IPS-NIHi11 (cell line): Measurements from ENCODE around the gene YWHAG.
"Not testable (repeated sequence)": the region's sequence is repeated elsewhere in the genome, so short reads cannot be mapped to it uniquely, and the experiment has no call there.

Experiments
- DNase-seq: peaks from one replicate; pipeline ENCODE4 v3.0.0; 2012; ENCODE audit warnings: mixed read lengths, low spot score

Gene YWHAG

DNA sequence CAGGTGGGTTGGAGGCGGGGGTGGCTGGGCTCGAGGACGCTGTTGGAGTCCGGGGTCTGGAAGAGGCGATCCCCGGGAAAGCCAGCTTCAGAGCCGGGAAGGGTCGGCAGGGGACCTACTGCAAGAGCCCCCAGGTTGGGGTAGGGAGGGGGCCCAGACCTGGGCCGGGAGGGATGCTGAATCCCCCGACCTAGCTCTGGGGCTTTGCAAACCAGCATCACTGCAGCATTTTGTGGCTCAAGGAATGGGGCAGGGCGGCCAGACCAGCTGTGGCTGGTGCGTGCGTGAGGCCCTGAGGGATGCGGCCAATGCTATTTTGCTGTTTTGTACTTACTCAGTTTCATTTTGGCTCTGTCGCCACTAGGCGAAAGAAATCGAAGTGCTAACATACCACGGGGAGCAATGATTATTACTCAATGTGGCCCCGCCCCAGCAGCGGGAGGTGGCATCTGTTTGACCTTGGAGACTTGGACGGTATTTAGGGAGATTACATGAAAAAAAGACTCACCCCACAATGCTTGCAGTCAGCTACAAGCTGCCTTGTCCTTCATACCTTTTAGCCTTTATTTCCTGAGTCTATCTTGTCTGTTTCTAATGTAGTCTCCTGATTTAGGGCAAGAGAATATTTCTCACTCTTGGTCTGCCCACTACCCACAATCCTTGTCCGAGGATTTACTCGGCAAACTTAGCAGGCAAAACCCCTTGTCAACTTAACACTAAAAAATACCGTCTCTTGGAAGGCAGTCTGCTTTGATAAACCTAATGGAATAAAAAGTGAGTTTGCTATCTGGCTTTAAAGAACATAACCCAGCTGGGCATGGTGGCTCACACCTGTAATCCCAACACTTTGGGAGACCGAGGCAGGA is 40.1 kb downstream of the YWHAG start:
- peak; percentile 69 for DNase-seq

DNA sequence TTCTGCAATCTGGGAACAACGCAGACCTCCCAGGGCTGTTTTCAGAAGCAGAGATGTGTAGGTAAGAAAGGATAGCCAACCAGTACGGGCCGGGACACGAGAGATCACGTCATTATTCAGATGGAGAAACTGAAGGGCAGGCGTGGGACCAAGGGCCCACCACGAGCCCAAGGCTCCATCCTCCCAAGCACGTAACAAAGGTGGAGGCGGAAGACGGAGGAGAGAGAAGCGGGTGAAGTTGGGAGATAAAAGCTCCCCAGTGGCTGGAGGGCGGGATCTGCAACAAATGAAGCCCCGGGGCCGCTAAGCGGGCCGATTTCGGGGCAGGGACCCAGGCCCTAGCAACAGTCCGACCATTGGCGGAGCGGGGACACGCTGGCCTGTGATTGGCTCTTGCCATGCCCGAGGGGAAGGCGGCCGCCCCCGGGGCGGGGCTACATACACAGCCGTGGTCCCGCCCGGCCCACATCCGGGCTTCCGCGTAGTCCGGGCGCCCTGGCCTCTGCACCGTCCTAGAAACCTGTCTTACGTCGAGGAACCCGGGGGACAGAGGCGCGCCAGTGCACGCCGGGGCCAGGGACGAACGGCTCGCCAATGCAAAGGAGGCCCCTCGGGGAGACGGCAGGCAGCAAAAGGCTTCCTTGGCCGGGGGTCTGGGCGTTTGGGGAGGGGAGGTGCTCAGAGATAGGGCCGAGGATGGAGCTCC is 40.9 kb downstream of the YWHAG start:
- DNase-seq, result peak; percentile 100

DNA sequence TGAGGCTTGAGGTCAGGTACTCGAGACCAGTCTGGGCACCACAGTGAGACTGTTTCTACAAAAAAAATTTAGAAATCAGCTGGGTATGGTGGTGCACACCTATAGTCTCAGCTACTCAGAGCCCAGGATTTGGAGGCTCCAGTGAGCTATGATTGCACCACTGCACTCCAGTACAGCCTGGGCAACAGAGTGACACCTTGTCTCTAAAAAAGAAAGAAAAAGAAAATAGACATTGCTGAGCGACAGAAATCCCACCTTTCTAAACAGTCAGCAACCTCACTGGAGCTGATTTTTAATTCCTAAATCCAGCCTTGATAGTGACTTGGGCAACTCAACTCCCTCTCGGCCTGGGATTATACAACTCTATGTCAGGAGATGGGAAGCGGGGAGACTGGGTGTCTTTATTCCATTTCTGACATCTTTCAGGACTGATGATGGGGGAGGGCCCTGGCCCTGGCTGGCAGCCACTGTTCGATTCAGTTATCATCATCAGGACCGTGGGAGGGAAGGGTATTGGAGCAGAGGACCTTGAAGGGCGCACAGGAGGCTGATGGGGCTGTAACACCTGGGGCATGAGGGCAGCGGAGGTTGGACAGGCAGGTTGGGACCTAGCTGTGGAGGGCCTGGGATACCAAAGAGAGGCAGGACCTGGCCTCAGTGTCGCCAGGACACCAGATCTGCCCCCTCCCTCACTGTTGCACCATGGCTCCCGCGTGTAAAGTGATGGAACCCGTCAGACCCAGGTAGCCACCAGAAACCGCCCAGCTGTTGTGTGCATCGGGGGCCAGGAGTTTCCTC is 41.6 kb downstream of the YWHAG start:
- no peak for DNase-seq

DNA sequence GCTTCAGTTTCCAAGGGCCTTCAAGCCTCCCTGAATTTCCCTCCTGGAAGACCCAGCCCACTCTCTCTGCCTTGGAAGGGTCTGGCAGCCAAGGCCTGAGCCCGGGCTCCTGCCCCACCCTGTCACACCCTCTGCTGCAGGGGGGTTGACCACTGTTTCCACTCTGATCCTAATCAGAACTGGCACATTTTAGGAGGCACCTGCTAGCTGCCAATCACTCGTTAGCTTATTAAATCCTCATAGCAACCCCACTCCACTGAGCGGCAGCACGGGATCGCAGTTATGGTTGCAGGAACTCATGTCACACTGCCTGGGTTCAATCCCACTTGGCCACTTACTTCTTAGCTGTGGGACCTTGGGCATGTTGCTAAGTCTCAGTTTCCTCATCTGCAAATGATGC is 43.4 kb downstream of the YWHAG start:
- DNase-seq, result no peak

DNA sequence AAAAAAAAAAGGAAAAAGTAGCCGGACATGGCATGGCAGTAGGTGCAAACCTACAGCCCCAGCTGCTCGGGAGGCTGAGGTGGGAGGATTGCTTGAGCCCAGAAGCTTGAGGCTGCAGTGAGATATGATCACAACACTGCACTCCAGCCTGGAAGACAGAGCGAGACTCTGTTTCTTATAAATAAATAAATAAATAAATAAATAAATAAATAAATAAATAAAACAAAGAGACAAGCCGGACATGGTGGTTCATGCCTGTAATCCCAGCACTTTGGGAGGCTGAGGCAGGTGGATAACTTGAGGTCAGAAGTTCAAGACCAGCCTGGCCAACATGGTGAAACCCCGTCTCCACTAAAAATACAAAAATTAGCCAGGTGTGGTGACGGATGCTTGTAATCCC is 44.1 kb downstream of the YWHAG start:
- not testable (repeated sequence) for DNase-seq

DNA sequence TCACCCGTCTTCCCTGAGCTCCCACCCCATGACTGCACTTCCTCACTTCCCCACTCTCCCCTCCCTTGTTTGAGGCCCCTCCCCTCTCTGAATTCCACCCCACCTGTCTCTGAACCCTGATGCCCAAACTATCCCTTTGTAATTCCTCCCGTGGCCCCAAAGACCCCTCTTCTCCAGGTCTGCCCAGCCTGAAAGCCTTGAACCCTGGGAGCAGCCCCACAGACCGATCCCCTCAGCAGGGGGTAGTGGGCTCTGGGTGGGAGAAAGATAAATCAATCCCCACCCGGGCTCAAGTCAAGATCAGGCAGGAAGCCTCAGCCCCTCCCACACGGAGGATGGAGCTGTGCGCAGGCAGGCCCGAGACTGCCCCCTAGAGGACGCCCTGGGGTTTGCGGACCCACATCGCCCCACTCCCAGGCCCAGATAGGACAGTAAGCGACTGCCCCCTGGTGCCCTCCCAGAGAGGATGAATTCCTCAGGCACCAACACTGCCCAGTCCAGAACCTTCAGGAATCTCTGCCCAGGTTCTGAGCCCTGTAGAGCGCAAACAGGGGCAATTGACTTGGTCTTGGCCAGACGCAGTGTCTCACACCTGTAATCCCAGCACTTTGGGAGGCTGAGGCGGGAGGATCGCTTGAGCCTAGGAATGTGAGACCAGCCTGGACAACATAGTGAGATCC is 44.6 kb downstream of the YWHAG start:
- peak; percentile 89 for DNase-seq

DNA sequence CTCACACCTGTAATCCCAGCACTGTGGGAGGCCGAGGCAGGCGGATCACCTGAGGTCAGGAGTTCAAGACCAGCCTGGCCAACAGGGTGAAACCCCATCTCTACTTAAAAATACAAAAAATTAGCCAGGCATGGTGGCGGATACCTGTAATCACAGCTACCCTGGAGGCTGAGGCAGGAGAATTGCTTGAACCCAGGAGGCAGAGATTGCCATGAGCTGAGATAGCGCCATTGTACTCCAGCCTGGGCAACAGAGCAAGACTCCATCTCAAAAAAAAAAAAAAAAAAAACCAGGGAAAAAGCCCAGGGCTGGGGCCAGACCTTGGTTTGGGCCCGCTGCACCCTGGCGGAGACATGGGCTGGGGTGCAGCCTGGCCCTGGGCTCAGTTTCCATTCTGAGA is 47.0 kb downstream of the YWHAG start:
- not testable (repeated sequence) for DNase-seq

DNA sequence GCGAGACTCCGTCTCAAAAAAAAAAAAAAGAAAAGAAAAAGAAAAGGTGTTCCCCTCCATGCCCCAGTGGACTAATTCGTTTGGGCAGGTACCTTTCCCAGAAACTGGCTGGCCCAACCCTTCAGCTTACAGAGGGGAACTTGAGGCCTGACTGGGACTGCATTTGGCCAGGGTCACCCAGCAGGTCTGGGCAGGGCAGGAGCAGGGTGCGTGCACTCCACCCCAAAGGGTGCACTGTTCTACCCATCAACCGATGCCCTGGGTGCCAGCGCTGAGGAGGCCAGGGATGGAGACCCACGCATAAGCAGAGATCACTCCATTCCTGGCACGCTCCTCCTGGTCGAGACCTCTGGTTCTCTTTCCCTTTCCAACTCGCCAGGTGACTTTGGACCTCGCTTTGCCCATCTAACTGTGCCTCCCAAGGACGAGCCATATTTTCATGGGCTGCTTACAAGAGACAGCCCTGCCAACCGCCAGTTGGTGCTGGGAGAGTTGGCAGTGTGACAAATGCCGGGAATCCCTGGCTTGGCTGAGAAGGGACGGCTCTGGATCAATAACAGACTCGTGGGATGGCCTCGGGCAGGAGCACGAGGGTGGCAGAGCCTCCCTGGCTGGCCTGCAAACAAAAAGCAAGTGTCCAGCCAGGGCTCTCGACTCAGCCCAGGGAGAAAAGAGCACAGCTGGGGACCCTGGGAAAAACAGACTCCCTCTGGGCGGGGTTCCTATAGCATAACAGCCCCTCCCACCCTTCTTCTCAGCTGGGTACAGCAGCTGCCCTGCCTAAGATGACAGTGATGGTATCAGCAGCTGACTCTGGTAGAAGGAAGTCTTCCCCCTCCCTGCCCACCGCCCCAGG is 48.5 kb downstream of the YWHAG start:
- no peak for DNase-seq

DNA sequence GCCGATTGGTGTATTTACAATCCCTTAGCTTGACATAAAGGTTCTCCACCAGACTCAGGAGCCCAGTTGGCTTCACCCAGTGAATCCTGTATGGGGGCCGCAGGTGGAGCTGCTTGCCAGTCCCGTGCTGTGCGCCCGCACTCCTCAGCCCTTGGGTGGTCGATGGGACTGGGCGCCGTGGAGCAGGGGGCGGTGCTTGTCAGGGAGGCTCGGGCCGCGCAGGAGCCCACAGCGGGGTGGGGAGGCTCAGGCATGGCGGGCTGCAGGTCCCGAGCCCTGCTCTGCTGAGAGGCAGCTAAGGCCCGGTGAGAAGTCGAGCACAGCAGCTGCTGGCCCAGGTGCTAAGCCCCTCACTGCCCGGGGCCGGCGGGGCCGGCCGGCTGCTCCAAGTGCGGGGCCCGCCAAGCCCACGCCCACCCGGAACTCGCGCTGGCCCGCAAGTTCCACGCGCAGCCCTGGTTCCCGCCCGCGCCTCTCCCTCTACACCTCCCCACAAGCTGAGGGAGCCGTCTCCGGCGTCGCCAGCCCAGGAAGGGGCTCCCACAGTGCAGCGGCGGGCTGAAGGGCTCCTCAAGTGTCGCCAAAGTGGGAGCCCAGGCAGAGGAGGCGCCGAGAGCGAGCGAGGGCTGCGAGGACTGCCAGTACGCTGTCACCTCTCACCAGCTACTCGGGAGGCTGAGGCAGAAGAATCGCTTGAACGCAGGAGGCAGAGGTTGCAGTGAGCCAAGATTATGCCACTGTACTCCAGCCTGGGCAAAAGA is 49.3 kb downstream of the YWHAG start:
- DNase-seq, result not testable (repeated sequence)

DNA sequence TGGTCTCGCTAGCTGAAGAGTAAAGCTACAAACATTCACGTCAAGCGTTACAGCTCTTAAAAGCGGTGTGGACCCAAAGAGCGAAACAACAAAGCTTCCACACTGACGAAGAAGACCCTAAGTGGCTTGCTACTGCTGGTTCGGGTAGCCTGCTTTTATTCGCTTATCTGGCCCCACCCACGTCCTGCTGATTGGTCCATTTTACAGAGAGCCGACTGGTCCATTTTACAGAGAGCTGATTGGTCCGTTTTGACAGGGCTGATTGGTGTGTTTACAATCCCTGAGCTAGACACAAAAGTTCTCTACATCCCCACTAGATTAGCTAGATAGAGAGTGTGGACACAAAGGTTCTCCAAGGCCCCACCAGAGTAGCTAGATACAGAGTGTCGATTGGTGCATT is 49.9 kb downstream of the YWHAG start:
- DNase-seq, result not testable (repeated sequence)

DNA sequence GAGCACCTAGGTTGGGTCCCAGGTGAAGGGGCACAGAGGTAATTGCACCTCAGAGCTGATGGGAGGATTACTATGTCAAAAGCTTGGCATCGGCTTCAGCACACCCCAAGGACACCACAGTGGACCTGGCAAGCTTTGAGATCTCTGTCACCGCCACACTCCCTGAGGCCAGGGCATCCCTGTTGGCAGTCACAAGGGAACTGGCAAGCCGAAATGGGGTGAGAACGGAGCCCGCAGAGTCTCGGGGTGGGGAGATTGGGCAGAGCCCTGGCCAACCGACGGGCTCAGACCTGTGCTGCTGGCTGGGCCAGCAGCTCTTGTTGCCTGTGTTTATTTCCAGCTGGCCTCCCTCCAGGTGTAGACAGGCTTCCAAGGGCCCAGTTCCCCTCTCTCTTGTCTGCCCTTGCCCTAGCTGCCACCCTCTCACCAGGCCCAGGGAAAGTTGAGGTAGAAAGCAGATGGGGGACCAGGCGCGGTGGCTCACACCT is 53.9 kb downstream of the YWHAG start:
- DNase-seq, result no peak

DNA sequence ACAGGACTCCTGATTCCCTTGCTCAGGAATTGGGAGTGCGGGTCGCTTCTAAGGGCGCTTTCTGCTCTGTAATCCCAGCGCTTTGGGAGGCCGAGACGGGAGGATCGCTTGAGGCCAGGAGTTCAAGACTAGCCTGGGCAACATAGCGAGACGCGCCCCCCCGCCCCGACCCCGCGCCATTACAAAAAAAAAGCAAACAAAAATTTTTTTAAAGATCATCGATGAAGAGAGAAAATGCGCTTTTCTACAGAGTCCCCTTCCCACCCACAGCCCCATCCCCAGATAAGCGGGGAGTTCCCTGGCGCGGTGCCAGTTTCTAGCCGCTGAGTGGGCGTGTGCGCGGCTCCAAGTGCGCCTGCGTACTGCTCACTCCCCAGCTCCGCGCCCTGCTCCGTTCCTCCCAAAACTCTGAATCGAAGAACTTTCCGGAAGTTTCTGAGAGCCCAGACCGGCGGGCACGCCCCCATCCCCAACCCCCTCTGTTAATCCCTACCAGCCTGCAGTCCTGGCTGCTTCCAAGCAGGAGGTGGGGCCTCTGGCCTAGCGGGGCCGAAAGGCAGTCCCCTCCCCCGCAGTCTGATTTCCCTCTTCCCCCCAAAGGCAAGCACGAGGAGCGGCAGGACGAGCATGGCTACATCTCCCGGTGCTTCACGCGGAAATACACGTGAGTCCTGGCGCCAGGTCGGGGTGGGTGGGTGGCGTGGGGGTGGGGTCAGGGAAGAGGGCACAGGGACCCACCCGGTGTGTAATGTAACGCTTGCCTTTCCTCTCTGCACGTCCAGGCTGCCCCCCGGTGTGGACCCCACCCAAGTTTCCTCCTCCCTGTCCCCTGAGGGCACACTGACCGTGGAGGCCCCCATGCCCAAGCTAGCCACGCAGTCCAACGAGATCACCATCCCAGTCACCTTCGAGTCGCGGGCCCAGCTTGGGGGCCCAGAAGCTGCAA is 55.3 kb downstream of the YWHAG start:
- DNase-seq, result peak; percentile 90

DNA sequence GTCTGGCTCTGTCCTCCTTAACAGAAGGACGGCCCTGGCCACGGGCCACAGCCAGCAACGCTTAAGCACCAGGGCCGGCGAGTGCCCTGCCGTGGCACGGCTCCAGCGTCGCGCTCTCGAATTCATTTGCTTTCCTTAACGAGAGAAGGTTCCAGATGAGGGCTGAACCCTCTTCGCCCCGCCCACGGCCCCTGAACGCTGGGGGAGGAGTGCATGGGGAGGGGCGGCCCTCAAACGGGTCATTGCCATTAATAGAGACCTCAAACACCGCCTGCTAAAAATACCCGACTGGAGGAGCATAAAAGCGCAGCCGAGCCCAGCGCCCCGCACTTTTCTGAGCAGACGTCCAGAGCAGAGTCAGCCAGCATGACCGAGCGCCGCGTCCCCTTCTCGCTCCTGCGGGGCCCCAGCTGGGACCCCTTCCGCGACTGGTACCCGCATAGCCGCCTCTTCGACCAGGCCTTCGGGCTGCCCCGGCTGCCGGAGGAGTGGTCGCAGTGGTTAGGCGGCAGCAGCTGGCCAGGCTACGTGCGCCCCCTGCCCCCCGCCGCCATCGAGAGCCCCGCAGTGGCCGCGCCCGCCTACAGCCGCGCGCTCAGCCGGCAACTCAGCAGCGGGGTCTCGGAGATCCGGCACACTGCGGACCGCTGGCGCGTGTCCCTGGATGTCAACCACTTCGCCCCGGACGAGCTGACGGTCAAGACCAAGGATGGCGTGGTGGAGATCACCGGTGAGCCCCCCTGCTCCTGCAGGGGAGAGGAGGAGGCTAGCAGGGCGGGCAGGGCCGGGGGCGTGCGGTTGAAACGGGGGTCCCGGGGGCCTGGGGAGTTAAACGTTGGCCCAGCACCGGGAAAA is 56.2 kb downstream of the YWHAG start, which contains the start of gene HSPB1:
Gene HSPB1 (plus strand): TSS at position 327 of the 855 bp plus-strand sequence. CDS start 40 bp downstream, at position 367.
- DNase-seq, result peak; percentile 77

DNA sequence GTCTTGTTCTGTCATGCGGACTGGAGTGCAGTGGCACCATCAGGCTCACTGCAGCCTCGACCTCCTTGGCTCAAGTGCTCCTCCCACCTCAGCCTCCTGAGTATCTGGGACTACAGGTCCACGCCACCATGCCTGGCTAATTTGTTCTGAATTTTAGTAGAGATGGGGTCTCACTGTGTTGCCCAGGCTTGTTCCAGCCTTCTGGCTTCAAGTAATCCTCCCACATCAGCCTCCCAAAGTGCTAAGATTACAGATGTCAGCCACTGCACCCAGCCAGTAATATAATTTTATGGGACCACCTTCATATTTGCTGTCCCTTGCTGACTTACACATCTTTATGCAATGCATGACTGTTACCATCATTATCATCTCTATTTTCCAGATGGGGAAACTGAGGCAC is 57.8 kb downstream of the YWHAG start:
- DNase-seq, result no peak

DNA sequence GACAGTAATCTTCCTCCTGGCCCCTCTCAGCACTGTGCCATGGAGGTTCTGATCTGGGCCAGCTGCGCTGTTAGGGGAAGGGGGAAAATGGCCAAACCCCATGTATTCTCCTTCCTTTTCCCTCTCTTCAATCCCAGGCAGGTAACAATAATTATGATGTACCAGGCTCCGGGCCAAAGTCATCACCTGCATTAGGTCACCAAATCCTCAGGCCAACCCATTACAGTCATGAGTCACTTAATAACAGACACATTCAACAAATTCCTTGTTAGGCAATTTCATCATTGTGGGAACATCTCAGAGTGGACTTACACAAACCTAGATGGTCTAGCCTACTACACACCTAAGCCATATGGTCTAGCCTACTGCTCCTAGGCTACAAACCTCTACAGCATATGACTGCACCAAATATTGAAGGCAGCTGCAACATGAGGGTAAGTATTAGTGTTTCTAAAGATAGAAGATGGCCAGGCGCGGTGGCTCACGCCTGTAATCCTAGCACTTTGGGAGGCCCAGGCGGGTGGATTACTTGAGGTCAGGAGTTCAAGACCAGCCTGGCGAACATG is 58.5 kb downstream of the YWHAG start:
- DNase-seq, result no peak

DNA sequence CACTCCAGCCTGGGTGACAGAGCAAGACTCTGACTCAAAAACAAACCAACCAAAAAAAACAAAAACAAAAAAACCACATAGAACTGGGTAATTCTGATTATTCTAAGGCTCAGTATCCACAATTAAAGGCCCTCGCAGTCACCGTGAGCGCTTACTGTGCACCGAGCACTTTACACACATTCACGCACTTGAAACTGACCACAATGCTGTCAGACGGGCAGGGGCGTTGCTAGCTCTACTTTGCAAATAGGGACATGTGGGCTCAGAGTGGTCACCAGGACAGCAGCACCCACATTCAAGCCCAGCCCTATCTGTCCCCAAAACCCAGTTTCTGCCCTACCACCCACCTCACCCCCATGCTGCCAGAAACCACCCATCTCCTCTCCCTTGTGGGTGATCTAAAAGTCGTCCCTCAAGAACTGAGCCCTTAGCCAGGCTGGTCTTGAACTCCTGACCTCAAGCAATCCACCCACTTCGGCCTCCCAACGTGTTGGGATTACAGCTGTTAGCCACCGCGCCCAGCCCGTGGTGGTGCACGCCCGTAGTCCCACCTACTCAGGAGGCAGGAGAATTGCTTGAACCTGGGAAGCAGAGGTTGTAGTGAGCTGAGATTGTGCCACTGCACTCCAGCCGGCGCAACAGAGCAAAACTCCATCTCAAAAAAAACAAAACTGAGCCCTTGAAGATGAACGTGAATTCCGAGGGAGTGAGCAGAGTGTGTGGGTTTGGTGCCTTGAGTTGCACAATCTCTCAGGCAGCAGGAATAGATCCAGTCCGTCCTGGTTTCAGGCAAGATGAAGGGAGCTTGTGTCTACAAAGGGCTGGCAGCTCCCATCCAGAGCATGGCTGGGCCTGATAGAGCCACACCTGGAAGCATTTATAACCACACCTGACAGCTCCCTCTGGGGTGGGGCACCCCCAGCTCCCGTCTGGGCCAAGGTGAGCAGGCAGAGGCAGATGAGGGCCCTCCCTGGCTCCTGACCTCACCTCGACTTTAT is 61.7 kb downstream of the YWHAG start:
- no peak for DNase-seq
